K562 (cell line): Measurements from ENCODE around the gene DAGLB. TPM values are rescaled to one million over a fixed set of nuclear protein-coding genes. Genes with fewer than 3 reads are reported as not detected.
A peak's percentile ranks its signal among the peaks of the same experiment; 100 is the strongest.

Experiments used
- ATAC-seq: fragments of 200-7000 bp; cut with Tn5 transposase; 3 replicates; pipeline ENCODE4 v1.9.1; 2020; ENCODE audit warnings: moderate library complexity
- BruUV-seq: library from RNA; stranded (reverse); fragments of 400-500 nt; replicated peaks from 2 replicates; lab custom pipeline; 2021; lab: Mats Ljungman, UMichigan
- CTCF ChIA-PET: fragments of 300-600 bp; formaldehyde crosslinking; extraction: SDS; loops from one replicate; lab custom pipeline; 2021; ENCODE audit warnings: low intra/inter-chr PET ratio; lab: Yijun Ruan, JAX
- POLR2A ChIA-PET: fragments of 300-600, 350-650 bp; sonication (Branson Sonifier 250); formaldehyde crosslinking; extraction: SDS; loops from one replicate; lab custom pipeline; 2021; ENCODE audit warnings: antibody characterized with exemption, inconsistent platforms; lab: Yijun Ruan, JAX
- DNase-seq, 4 experiments: peaks; one replicate each; pipeline versions ENCODE4 v3.0.0 to v3.0.0-alpha.2; 2011 to 2018; ENCODE audit warnings: low spot score in 3 of 4, mixed read lengths in 3 of 4; ENCODE audit errors: extremely low read depth in 1 of 4
- FAIRE-seq: peaks from 2 replicates; lab custom pipeline; 2011; peaks lifted over from hg19 to GRCh38; lab: Jason Lieb, UNC
- H2AFZ ChIP-seq: 2 replicates; pipeline ENCODE4 v1.6.0; 2011; ENCODE audit warnings: low read depth, low read length, control low read depth, inconsistent platforms
- H3K27ac ChIP-seq: fragments of 200-600 bp; 3 replicates; pipeline ENCODE4 v1.8.0; 2011; ENCODE audit warnings: low read depth, mild to moderate bottlenecking, control low read depth, inconsistent platforms, low read length, moderate library complexity, mixed read lengths; ENCODE audit errors: extremely low read depth
- H3K27me3 ChIP-seq, 2 experiments: fragments of 300-600 bp in 1 of 2; 2 replicates in 1 of 2; 3 replicates in 1 of 2; pipeline versions ENCODE4 v1.6.0 to v1.8.0; 2011; ENCODE audit warnings: inconsistent platforms in 2 of 2, low read length in 2 of 2, mild to moderate bottlenecking in 1 of 2, mixed read lengths in 1 of 2, moderate library complexity in 1 of 2; ENCODE audit not compliant: control insufficient read depth in 2 of 2, insufficient read depth in 2 of 2
- H3K36me3 ChIP-seq: fragments of 300-600 bp; 3 replicates; pipeline ENCODE4 v1.8.0; 2011; ENCODE audit warnings: mild to moderate bottlenecking, low read length, inconsistent platforms; ENCODE audit not compliant: control insufficient read depth, insufficient read depth
- H3K4me1 ChIP-seq, 2 experiments: fragments of 200-600 bp in 1 of 2; replicated peaks in 1 of 2; 2 replicates in 1 of 2; 3 replicates in 1 of 2; pipeline versions ENCODE4 v1.5.1 to v1.8.0; 2011; ENCODE audit warnings: inconsistent platforms in 2 of 2, low read length in 2 of 2, mild to moderate bottlenecking in 1 of 2, mixed read lengths in 1 of 2, moderate library complexity in 1 of 2; ENCODE audit not compliant: control insufficient read depth in 2 of 2, insufficient read depth in 2 of 2
- H3K4me2 ChIP-seq: 2 replicates; pipeline ENCODE4 v1.6.1; 2011; ENCODE audit warnings: low read length, control low read depth, inconsistent platforms, mixed read lengths; ENCODE audit not compliant: insufficient read depth
- H3K4me3 ChIP-seq: fragments of 200-600 bp; sonication (generic), shearing (Covaris generic); 2 replicates; pipeline ENCODE4 v1.5.1; 2016; ENCODE audit warnings: control low read depth, inconsistent platforms
- H3K79me2 ChIP-seq: fragments of 200-600 bp; 3 replicates; pipeline ENCODE4 v1.8.0; 2011; ENCODE audit warnings: low read length, inconsistent platforms; ENCODE audit not compliant: control insufficient read depth, insufficient read depth
- H3K9ac ChIP-seq, 2 experiments: 2 replicates each; pipeline versions ENCODE4 v1.6.0 to v1.6.1; 2011; ENCODE audit warnings: low read depth in 2 of 2, low read length in 2 of 2, control low read depth in 1 of 2, inconsistent platforms in 1 of 2, mild to moderate bottlenecking in 1 of 2, mixed read lengths in 1 of 2; ENCODE audit not compliant: insufficient read depth in 1 of 2
- H3K9me1 ChIP-seq: one replicate; pipeline ENCODE4 v1.6.0; 2011; ENCODE audit warnings: inconsistent platforms, mild to moderate bottlenecking, low read length, moderate library complexity; ENCODE audit not compliant: control insufficient read depth, insufficient read depth
- H3K9me3 ChIP-seq: replicated peaks from 2 replicates; pipeline ENCODE4 v1.5.1; 2011; ENCODE audit warnings: low read depth, low read length, inconsistent platforms; ENCODE audit not compliant: control insufficient read depth, insufficient read depth
- H4K20me1 ChIP-seq: replicated peaks from 2 replicates; pipeline ENCODE4 v1.6.1; 2011; ENCODE audit warnings: low read length, inconsistent platforms, mixed read lengths; ENCODE audit not compliant: control insufficient read depth, insufficient read depth
- DPF2 ChIP-seq: fragments of 450-650 bp; IDR thresholded peaks from 2 replicates; pipeline ENCODE4 v1.6.1; 2016
- EHMT2 ChIP-seq: fragments of 450-650 bp; IDR thresholded peaks from 2 replicates; pipeline ENCODE4 v1.6.1; 2018; ENCODE audit warnings: antibody characterized with exemption
- ELF1 ChIP-seq: fragments of 200-800 bp; sonication (Bioruptor generic); IDR thresholded peaks from 2 replicates; pipeline ENCODE4 v1.6.1; 2016; ENCODE audit warnings: missing genetic modification characterization, missing compliant biosample characterization
- EP400 ChIP-seq: fragments of 450-650 bp; IDR thresholded peaks from 2 replicates; pipeline ENCODE4 v1.6.1; 2017; ENCODE audit warnings: antibody characterized with exemption, mild to moderate bottlenecking, moderate library complexity
- EWSR1 ChIP-seq: fragments of 450-650 bp; IDR thresholded peaks from 2 replicates; pipeline ENCODE4 v1.6.1; 2018; ENCODE audit warnings: borderline replicate concordance, mild to moderate bottlenecking, low read depth, moderate library complexity; ENCODE audit not compliant: partially characterized antibody
- FOXJ2 ChIP-seq: fragments of 200-800 bp; sonication (Bioruptor generic); IDR thresholded peaks from 2 replicates; pipeline ENCODE4 v1.6.1; 2016; ENCODE audit warnings: missing genetic modification characterization, missing compliant biosample characterization
- HNRNPUL1 ChIP-seq: fragments of 200-400 bp; formaldehyde crosslinking; IDR thresholded peaks from 2 replicates; pipeline ENCODE4 v1.6.1; 2017; ENCODE audit warnings: low read length
- L3MBTL2 ChIP-seq: fragments of 450-650 bp; IDR thresholded peaks from 2 replicates; pipeline ENCODE4 v1.6.1; 2016; ENCODE audit warnings: mild to moderate bottlenecking, moderate library complexity
- MYBL2 ChIP-seq, 2 experiments: fragments of 450-650 bp in 1 of 2; sonication (generic) in 1 of 2; formaldehyde crosslinking in 1 of 2; IDR thresholded peaks; 2 replicates each; pipeline versions ENCODE4 v1.6.1 to v1.8.1; 2017 to 2022; ENCODE audit warnings: borderline replicate concordance in 1 of 2, inconsistent platforms in 1 of 2, low read depth in 1 of 2, mild to moderate bottlenecking in 1 of 2, missing genetic modification reagents in 1 of 2, moderate library complexity in 1 of 2
- MYC ChIP-seq, 2 experiments: fragments of 250-450 bp in 1 of 2; sonication (Bioruptor Pico) in 1 of 2; IDR thresholded peaks; 2 replicates each; pipeline versions ENCODE4 v1.5.1 to v1.6.1; 2012 to 2021; ENCODE audit warnings: low read depth in 2 of 2, borderline replicate concordance in 1 of 2, improper control_type of control experiment in 1 of 2, low read length in 1 of 2, mild to moderate bottlenecking in 1 of 2, moderate library complexity in 1 of 2
- PTTG1 ChIP-seq: fragments of 450-650 bp; IDR thresholded peaks from 2 replicates; pipeline ENCODE4 v1.6.1; 2016; ENCODE audit warnings: low read depth, mild to moderate bottlenecking, missing genetic modification characterization, missing compliant biosample characterization
- TOE1 ChIP-seq, 2 experiments: fragments of 450-650 bp in 1 of 2; sonication (generic) in 1 of 2; formaldehyde crosslinking in 1 of 2; IDR thresholded peaks; 2 replicates each; pipeline versions ENCODE4 v1.7.1 to v1.8.0; 2016 to 2022; ENCODE audit warnings: borderline replicate concordance in 2 of 2, mild to moderate bottlenecking in 2 of 2, antibody characterized with exemption in 1 of 2, inconsistent platforms in 1 of 2, low read depth in 1 of 2, missing genetic modification reagents in 1 of 2, moderate library complexity in 1 of 2
- ZBTB17 ChIP-seq: fragments of 450-650 bp; formaldehyde crosslinking; IDR thresholded peaks from 2 replicates; pipeline ENCODE4 v1.4.0; 2020; ENCODE audit warnings: mild to moderate bottlenecking
- ZNF175 ChIP-seq: fragments of 200-800 bp; sonication (Bioruptor generic); IDR thresholded peaks from 2 replicates; pipeline ENCODE4 v1.6.1; 2016; ENCODE audit warnings: low read depth, mild to moderate bottlenecking, missing genetic modification characterization, missing compliant biosample characterization
- WGBS: fragments of 100-300 bp; shearing (Covaris generic); methylation state at CpG from one replicate; pipeline ENCODE4 v1.1.6; 2016; ENCODE audit warnings: low coverage, mixed read lengths; ENCODE audit not compliant: insufficient coverage; ENCODE audit errors: missing lambda C conversion rate; 5-methylcytosine and 5-hydroxymethylcytosine counted together
- in situ Hi-C: fragments of 300-500 bp; cut with MboI; formaldehyde crosslinking; loops from 4 replicates; pipeline ENCODE4 v1.15.0; 2018; ENCODE audit warnings: inconsistent platforms, mixed read lengths
- intact Hi-C: fragments of 100-400 bp; cut with micrococcal nuclease; formaldehyde crosslinking; loops from 2 replicates; pipeline ENCODE4 v1.14.2; 2022
- polyA plus RNA-seq, 8 experiments: library from polyadenylated mRNA; depleted of rRNA in 4 of 8; stranded (reverse) in 5 of 8; unstranded in 3 of 8; fragments of >200 nt; fragmentation: Nextera tagmentation in 2 of 8; fragmentation: Illumina TruSeq in 1 of 8; extraction: Ambion mirVana in 2 of 8; extraction: Trizol in 1 of 8; gene quantifications; 2 replicates each; pipeline versions ENCODE4 v1.2.1 to v1.2.3, GENCODE V29; 2011 to 2014; ENCODE audit warnings: inconsistent platforms in 1 of 8, missing spikeins in 1 of 8
- total RNA-seq, 7 experiments: library from RNA; depleted of rRNA in 6 of 7; stranded (reverse); fragments of >200 nt in 6 of 7; fragmentation: Illumina TruSeq in 2 of 7; extraction: Trizol in 2 of 7; gene quantifications; 2 replicates each; pipeline versions ENCODE4 v1.2.1 to v1.2.3, GENCODE V29; 2011 to 2021; ENCODE audit warnings: low replicate concordance in 1 of 7
- TF ChIP-seq, protein P1 (sequence below): sonication (generic); formaldehyde crosslinking; IDR thresholded peaks from 2 replicates; pipeline ENCODE4 v1.8.0; 2022; ENCODE audit warnings: missing genetic modification reagents, mild to moderate bottlenecking, moderate library complexity, borderline replicate concordance
- TF ChIP-seq, protein P2 (sequence below): fragments of 250-450 bp; sonication (Bioruptor Pico); IDR thresholded peaks from 2 replicates; pipeline ENCODE4 v1.8.0; 2022; ENCODE audit warnings: moderate library complexity, mild to moderate bottlenecking, inconsistent platforms
- TF ChIP-seq, protein P3 (sequence below): sonication (generic); formaldehyde crosslinking; IDR thresholded peaks from 2 replicates; pipeline ENCODE4 v1.8.1; 2023; ENCODE audit warnings: mild to moderate bottlenecking, missing genetic modification reagents

DAGLB gene
- total and polyA plus RNA-seq, 9 of the 15 experiments (the other 6 are each of a cell fraction or from before 2014, with no cell fraction given), result 0.92 to 16.4 (median 9.3) TPM

DNA sequence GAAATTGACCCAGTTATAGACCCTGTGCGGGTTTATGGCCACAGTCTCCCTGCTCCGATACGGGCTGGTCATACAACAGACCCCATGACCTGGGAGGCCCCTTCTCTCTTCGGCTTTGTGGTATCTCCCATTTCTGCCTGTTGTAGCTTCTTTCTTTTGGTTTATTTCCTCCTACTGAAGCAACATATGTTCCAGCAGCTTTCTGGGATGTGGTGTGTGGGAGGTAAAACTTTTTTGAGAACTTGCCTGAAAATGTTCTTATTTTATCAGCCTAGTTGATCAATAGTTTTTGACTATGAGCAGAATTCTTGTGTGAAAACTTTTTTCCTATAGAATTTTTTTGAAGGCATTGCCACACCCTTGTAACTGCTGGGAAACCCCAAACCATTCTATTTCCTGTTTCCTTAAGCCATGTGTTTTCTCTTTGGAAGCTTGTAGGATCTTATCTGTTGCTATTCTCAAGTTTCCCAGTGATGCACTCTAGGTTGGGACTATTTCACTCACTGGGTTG is 80.0 kb downstream of the DAGLB start (continued):
- TF ChIP-seq, protein P1, sequence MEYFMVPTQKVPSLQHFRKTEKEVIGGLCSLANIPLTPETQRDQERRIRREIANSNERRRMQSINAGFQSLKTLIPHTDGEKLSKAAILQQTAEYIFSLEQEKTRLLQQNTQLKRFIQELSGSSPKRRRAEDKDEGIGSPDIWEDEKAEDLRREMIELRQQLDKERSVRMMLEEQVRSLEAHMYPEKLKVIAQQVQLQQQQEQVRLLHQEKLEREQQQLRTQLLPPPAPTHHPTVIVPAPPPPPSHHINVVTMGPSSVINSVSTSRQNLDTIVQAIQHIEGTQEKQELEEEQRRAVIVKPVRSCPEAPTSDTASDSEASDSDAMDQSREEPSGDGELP, result peak; percentile 17; the same call in 1 of the 2 replicates
- TF ChIP-seq DPF2 (0 out of 2 replicates have a peak, but pooled peaks have one; percentile 31), MYC (IDR thresholded peaks at IDR 0.05; ENCODE audit: low read depth, low read length) (peak; percentile 69), MYC (CRISPR knock-in tag; IDR thresholded peaks at IDR 0.05; ENCODE audit: borderline replicate concordance, low read depth) (no peak), ZBTB17 (CRISPR knock-in tag) (0 out of 2 replicates have a peak, but pooled peaks have one; percentile 7), ZNF175 (CRISPR knock-in tag) (0 out of 2 replicates have a peak, but pooled peaks have one; percentile 59), L3MBTL2 (peak; percentile 73), FOXJ2 (no peak), ELF1 (tag) (peak; percentile 68), EP400 (0 out of 2 replicates have a peak, but pooled peaks have one; percentile 33), PTTG1 (tag) (peak; percentile 42; the same call in 1 of the 2 replicates), EHMT2 (no peak)

DNA sequence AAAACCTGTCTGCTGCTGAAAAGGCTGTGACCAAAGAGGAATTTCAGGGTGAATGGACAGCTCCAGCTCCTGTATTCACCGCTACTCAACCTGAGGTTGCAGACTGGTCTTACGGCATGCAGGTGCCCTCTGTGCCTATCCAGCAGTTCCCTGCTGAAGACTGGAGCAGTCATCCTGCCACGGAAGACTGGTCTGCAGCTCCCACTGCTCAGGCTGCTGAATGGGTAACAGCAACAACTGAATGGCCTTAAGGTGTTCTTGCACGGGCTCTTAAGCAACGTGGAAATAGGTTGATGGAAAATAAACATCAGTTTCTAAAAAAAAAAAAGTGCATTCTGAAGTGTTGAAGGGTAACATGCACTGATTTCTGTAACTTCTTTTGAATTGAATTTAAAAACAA is 82.3 kb downstream of the DAGLB start:
- Histone ChIP-seq H3K79me2 (no peaks in the 10 kb centered on the region), H3K4me3 (no peak overlapping the region), H3K9ac (no peak overlapping the region), H3K27me3 (no peaks in the 10 kb centered on the region), H3K36me3 (no peaks in the 10 kb centered on the region), H4K20me1 (no peaks in the 10 kb centered on the region), H3K9me3 (no peaks in the 10 kb centered on the region), H3K4me1 (peaks cover 9 to 12% of the 10 kb centered on the region in 2 experiments), H3K9me1 (no peaks in the 10 kb centered on the region), H2AFZ (no peak overlapping the region), H3K4me2 (no peak overlapping the region), H3K27ac (no peak overlapping the region)
- POLR2A ChIA-PET, result no interaction called here
- no TSS peak for BruUV-seq
- in situ Hi-C loops, result no loop called here
- CTCF ChIA-PET, result no interaction called here
- intact Hi-C loops, result no loop called here
- 68% methylated on average over 5 of the region's 5 CpGs for WGBS
- DNase-seq (no peak), FAIRE-seq (no peak), ATAC-seq (no peak)
- no peak for TF ChIP-seq EWSR1
- no peak for TF ChIP-seq MYBL2 (IDR thresholded peaks at IDR 0.05; ENCODE audit: low read depth)
- TF ChIP-seq MYBL2 (CRISPR knock-in tag; IDR thresholded peaks at IDR 0.05; ENCODE audit: borderline replicate concordance), result no peak
- TF ChIP-seq HNRNPUL1, result no peak
- TF ChIP-seq, protein P2, sequence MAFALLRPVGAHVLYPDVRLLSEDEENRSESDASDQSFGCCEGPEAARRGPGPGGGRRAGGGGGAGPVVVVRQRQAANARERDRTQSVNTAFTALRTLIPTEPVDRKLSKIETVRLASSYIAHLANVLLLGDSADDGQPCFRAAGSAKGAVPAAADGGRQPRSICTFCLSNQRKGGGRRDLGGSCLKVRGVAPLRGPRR (CRISPR knock-in tag), result no peak
- no peak for TF ChIP-seq TOE1 (IDR thresholded peaks at IDR 0.05; ENCODE audit: borderline replicate concordance)
- no peak for TF ChIP-seq TOE1 (CRISPR knock-in tag; IDR thresholded peaks at IDR 0.05; ENCODE audit: borderline replicate concordance, low read depth)
- TF ChIP-seq, protein P3, sequence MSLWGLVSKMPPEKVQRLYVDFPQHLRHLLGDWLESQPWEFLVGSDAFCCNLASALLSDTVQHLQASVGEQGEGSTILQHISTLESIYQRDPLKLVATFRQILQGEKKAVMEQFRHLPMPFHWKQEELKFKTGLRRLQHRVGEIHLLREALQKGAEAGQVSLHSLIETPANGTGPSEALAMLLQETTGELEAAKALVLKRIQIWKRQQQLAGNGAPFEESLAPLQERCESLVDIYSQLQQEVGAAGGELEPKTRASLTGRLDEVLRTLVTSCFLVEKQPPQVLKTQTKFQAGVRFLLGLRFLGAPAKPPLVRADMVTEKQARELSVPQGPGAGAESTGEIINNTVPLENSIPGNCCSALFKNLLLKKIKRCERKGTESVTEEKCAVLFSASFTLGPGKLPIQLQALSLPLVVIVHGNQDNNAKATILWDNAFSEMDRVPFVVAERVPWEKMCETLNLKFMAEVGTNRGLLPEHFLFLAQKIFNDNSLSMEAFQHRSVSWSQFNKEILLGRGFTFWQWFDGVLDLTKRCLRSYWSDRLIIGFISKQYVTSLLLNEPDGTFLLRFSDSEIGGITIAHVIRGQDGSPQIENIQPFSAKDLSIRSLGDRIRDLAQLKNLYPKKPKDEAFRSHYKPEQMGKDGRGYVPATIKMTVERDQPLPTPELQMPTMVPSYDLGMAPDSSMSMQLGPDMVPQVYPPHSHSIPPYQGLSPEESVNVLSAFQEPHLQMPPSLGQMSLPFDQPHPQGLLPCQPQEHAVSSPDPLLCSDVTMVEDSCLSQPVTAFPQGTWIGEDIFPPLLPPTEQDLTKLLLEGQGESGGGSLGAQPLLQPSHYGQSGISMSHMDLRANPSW (CRISPR knock-in tag), result no peak
